ENCODE results near the gene HYAL4.
"Not testable (repeated sequence)": the region's sequence is repeated elsewhere in the genome, so short reads cannot be mapped to it uniquely, and the experiment has no call there.

- TF ChIP-seq CTCF (IDR thresholded peaks at IDR 0.05): peak in 1 of 7 experiments; percentile 10
- TF ChIP-seq POLR2A (IDR thresholded peaks at IDR 0.05): not testable (repeated sequence)
Measured at GRCh38 chr7:123856428-123856827, 11.5 kb downstream of the HYAL4 start.

Data from body of pancreas (tissue), 4 donors.